ENCODE measurements around the gene RAB40B. TPM values are rescaled to one million over a fixed set of nuclear protein-coding genes. Genes with fewer than 3 reads are reported as not detected.

RAB40B gene
- total RNA-seq, 1 experiment from 2014 or later: 22.1 TPM

DNA sequence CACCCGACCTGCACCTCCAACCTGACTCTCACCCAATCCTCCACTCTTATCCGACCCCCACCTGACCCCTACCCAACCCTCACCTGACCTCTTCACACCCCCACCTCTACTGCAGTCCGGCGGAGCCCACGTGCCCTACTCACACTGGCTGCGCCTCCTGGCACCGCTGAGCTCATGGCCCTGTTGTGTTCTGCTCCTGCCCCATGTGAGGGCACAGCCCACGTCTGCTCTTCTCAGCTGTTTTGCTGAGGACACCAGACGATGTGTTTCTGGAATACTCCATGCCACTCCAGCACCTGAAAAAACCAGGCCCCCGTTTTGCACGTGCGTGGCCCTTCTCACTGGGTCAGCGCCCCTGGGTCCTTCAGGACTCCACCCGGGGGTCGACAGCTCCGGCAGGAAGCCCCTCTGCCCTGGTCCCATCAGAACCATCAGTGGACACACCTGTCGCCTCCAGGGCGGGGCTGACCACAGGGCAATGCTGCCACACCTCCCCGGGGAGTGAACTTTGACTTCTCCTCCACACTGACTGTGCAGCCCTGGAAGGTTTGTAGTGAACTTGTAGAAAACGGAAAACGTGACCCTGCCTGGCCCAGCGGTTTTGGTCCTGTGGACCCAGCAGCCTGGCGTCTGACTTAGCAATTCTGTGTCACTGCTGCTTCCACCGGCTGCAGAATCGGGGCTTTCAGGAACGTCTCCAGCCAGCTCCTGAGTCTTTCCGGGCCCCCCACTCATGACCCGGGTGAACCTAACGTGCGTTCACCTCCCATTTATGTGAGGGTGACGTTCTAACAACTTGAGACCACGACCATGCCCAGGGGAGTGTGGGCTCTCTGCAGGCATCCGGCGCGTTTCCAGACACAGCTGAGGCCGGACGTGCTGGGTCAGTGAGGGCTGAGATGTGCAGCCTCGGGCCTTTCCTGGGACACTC is 5.7 kb upstream of the RAB40B start:
- Histone ChIP-seq H3K4me1 (ENCODE audit: control insufficient read depth in 1 of 2, insufficient read depth in 2 of 2, low read length in 2 of 2) (peaks cover 0 to 16% of the 10 kb centered on the region in 2 experiments; a peak in 3 of 4 replicates), H3K4me3 (replicated peaks in 1 of 2; ENCODE audit: low read depth in 1 of 2, low read length in 2 of 2) (no peak overlapping the region), H3K9ac (ENCODE audit: low read length) (no peak overlapping the region), H3K9me3 (ENCODE audit: control insufficient read depth in 1 of 2, insufficient read depth in 1 of 2, low read depth in 1 of 2, low read length in 2 of 2) (no peaks in the 10 kb centered on the region), H3K27ac (ENCODE audit: low read depth, low read length) (no peak overlapping the region), H2AFZ (ENCODE audit: low read depth, low read length, poor library complexity, severe bottlenecking) (no peak overlapping the region), H4K20me1 (ENCODE audit: insufficient read depth) (no peaks in the 10 kb centered on the region), H3K27me3 (ENCODE audit: insufficient read depth, low read length) (no peaks in the 10 kb centered on the region), H3K9me2 (ENCODE audit: insufficient read depth) (no peaks in the 10 kb centered on the region), H3K4me2 (ENCODE audit: low read length) (no peak overlapping the region), H3K79me2 (ENCODE audit: insufficient read depth, low read length) (no peaks in the 10 kb centered on the region), H3K36me3 (ENCODE audit: control insufficient read depth in 1 of 2, insufficient read depth in 2 of 2, low read length in 2 of 2) (no peaks in the 10 kb centered on the region)
- CTCF ChIA-PET: no interaction called here
- DNase-seq (ENCODE audit: low read depth, low spot score): no peak
- no peak for ATAC-seq
- RAD21 ChIA-PET (ENCODE audit: low non-redundant PET in 1 of 2, low total read pairs in 2 of 2, uncharacterized antibody in 2 of 2, unreplicated experiment in 2 of 2): no interaction called here
- POLR2A ChIA-PET: interaction anchor here (0.6 kb wide), 1 partner anchor 431 kb away, joined by 3 read pairs; no protein-coding TSS in a partner anchor
- intact Hi-C loops (cut with micrococcal nuclease): no loop called here
- BruUV-seq (replicated peaks): no TSS peak
- TF ChIP-seq ELF1 (IDR thresholded peaks at IDR 0.05; ENCODE audit: borderline replicate concordance, low read depth): no peak
- TF ChIP-seq, protein P1, sequence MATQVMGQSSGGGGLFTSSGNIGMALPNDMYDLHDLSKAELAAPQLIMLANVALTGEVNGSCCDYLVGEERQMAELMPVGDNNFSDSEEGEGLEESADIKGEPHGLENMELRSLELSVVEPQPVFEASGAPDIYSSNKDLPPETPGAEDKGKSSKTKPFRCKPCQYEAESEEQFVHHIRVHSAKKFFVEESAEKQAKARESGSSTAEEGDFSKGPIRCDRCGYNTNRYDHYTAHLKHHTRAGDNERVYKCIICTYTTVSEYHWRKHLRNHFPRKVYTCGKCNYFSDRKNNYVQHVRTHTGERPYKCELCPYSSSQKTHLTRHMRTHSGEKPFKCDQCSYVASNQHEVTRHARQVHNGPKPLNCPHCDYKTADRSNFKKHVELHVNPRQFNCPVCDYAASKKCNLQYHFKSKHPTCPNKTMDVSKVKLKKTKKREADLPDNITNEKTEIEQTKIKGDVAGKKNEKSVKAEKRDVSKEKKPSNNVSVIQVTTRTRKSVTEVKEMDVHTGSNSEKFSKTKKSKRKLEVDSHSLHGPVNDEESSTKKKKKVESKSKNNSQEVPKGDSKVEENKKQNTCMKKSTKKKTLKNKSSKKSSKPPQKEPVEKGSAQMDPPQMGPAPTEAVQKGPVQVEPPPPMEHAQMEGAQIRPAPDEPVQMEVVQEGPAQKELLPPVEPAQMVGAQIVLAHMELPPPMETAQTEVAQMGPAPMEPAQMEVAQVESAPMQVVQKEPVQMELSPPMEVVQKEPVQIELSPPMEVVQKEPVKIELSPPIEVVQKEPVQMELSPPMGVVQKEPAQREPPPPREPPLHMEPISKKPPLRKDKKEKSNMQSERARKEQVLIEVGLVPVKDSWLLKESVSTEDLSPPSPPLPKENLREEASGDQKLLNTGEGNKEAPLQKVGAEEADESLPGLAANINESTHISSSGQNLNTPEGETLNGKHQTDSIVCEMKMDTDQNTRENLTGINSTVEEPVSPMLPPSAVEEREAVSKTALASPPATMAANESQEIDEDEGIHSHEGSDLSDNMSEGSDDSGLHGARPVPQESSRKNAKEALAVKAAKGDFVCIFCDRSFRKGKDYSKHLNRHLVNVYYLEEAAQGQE (IDR thresholded peaks at IDR 0.05; ENCODE audit: low read depth): no peak
- TF ChIP-seq EZH2phosphoT487 (IDR thresholded peaks at IDR 0.05; ENCODE audit: borderline replicate concordance): no peak
- no peak for TF ChIP-seq SP1 (IDR thresholded peaks at IDR 0.05; ENCODE audit: low read depth)
- no peak for TF ChIP-seq POLR2A (IDR thresholded peaks at IDR 0.05; ENCODE audit: borderline replicate concordance, extremely low read depth, insufficient read depth, insufficient read length)
- TF ChIP-seq JUND (IDR thresholded peaks at IDR 0.05): no peak
- TF ChIP-seq, protein P2, sequence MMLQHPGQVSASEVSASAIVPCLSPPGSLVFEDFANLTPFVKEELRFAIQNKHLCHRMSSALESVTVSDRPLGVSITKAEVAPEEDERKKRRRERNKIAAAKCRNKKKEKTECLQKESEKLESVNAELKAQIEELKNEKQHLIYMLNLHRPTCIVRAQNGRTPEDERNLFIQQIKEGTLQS (IDR thresholded peaks at IDR 0.05): no peak
- no peak for TF ChIP-seq TCF7L2 (IDR thresholded peaks at IDR 0.05; ENCODE audit: borderline replicate concordance, extremely low read depth, insufficient read depth, insufficient read length)
- no peak for TF ChIP-seq SRF (IDR thresholded peaks at IDR 0.05; ENCODE audit: low read depth)
- TF ChIP-seq CBX3 (IDR thresholded peaks at IDR 0.05; ENCODE audit: low read depth): no peak
- no peak for TF ChIP-seq SIN3A (IDR thresholded peaks at IDR 0.05; ENCODE audit: low read depth)
- no peak for TF ChIP-seq EGR1 (IDR thresholded peaks at IDR 0.05; ENCODE audit: low read depth)
- TF ChIP-seq POLR2AphosphoS5 (IDR thresholded peaks at IDR 0.05; ENCODE audit: low read depth, low read length): no peak
- TF ChIP-seq, protein P3, sequence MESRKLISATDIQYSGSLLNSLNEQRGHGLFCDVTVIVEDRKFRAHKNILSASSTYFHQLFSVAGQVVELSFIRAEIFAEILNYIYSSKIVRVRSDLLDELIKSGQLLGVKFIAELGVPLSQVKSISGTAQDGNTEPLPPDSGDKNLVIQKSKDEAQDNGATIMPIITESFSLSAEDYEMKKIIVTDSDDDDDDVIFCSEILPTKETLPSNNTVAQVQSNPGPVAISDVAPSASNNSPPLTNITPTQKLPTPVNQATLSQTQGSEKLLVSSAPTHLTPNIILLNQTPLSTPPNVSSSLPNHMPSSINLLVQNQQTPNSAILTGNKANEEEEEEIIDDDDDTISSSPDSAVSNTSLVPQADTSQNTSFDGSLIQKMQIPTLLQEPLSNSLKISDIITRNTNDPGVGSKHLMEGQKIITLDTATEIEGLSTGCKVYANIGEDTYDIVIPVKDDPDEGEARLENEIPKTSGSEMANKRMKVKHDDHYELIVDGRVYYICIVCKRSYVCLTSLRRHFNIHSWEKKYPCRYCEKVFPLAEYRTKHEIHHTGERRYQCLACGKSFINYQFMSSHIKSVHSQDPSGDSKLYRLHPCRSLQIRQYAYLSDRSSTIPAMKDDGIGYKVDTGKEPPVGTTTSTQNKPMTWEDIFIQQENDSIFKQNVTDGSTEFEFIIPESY (IDR thresholded peaks at IDR 0.05; ENCODE audit: extremely low read depth, insufficient replicate concordance, low read length): no peak
- TF ChIP-seq YY1 (IDR thresholded peaks at IDR 0.05; ENCODE audit: extremely low read depth, insufficient replicate concordance, low read depth, low read length): no peak
- TF ChIP-seq, protein P4, sequence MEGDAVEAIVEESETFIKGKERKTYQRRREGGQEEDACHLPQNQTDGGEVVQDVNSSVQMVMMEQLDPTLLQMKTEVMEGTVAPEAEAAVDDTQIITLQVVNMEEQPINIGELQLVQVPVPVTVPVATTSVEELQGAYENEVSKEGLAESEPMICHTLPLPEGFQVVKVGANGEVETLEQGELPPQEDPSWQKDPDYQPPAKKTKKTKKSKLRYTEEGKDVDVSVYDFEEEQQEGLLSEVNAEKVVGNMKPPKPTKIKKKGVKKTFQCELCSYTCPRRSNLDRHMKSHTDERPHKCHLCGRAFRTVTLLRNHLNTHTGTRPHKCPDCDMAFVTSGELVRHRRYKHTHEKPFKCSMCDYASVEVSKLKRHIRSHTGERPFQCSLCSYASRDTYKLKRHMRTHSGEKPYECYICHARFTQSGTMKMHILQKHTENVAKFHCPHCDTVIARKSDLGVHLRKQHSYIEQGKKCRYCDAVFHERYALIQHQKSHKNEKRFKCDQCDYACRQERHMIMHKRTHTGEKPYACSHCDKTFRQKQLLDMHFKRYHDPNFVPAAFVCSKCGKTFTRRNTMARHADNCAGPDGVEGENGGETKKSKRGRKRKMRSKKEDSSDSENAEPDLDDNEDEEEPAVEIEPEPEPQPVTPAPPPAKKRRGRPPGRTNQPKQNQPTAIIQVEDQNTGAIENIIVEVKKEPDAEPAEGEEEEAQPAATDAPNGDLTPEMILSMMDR (IDR thresholded peaks at IDR 0.05 in 2 of 3, conservative IDR thresholded peaks at IDR 0.05 in 1 of 3; ENCODE audit: borderline replicate concordance in 1 of 3, insufficient read depth in 1 of 3, low read depth in 2 of 3, low read length in 2 of 3): no peak
- TF ChIP-seq FOSL1 (IDR thresholded peaks at IDR 0.05; ENCODE audit: low read depth): no peak
- TF ChIP-seq, protein P5, sequence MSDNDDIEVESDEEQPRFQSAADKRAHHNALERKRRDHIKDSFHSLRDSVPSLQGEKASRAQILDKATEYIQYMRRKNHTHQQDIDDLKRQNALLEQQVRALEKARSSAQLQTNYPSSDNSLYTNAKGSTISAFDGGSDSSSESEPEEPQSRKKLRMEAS (IDR thresholded peaks at IDR 0.05): no peak
- TF ChIP-seq RAD21 (IDR thresholded peaks at IDR 0.05; ENCODE audit: low read depth): no peak
